Measurements from ENCODE around the gene PHF19.

PHF19 gene

GRCh38 chr9:120876842-120877240, at the start of gene PHF19:
Gene PHF19 (minus strand): TSS chr9:120877188. CDS start chr9:120874741, 2,447 bp downstream.
- DNase-seq = peak; percentile 53

GRCh38 chr9:120926397-120926928, 49.5 kb upstream of the PHF19 start, which contains the start of gene TRAF1:
Gene TRAF1 (minus strand): TSS chr9:120926796. CDS start chr9:120926075, 721 bp downstream.
- no peak for DNase-seq

DNA sequence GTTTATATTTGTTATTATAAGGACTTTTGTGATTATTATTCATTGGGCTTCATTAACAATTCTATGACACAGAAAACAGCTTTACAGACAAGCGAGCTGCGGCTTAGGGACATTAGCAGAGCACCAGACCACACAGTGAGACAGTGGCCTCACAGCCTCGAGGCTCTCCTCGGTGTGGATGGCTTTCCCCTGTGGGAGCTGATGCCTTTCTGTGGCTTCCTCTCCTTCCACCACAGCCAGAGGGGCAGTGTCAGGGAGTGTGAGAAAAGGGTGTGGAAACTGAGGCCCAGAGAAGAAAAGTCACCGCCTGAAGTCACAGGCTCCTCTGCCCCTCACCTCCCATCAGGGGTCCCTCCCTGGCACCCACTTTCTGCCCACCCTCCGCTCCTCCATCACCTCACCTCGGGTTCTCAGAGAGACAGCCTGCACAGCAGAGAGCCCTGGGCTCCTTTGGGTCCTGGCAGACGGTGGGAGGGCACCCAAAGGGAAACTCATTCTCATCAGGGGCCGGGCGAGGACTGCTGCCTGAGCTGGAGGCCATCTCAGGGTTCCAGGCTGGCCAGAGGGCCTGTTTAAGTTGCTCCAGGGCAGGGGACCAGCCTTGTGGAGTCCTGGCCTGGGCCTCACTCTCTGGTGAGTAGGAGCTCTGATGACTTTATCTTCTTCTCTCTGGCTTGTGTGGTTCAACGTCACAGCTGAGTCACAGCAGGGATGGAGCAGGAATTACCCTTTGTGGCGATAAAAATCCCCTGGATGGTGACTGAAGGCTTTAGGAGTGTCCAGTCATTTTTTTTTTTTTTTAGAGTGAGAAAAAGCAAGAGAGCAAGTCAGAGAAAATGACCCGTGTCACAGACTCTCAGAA, 48.8 kb upstream of the PHF19 start:
- DNase-seq = peak; percentile 88

- no peak for DNase-seq
Measured at GRCh38 chr9:120924698-120925534, 47.9 kb upstream of the PHF19 start.

GRCh38 chr9:120923620-120924328, 46.8 kb upstream of the PHF19 start:
- DNase-seq = no peak

- DNase-seq = no peak
Measured at GRCh38 chr9:120922404-120923195, 45.6 kb upstream of the PHF19 start.

DNA sequence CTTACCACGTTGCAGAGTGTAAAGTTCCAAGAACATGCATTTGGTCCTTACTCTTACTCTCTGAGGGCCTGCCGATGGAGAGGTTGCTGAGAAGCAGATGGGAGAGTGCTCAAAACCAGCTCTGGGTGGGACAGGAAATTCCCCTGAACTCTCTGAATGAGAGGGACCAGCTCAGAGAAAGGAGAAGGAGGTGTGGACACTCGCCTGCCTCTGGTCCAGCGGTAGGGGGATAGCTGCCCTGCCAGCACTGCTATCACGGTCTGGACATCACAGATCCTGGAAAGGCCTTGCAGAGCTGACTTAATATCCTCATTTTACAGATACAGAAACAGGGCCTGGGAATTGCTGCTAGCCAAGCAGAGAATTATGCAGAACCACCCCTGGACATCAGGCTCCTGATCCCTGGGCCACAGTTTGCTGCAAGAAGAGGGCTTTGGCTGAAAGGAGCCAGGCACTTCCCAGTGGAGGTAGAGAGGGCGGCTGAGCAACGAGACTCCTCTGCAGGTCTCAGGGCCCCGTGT, 44.7 kb upstream of the PHF19 start:
- no peak for DNase-seq

DNA sequence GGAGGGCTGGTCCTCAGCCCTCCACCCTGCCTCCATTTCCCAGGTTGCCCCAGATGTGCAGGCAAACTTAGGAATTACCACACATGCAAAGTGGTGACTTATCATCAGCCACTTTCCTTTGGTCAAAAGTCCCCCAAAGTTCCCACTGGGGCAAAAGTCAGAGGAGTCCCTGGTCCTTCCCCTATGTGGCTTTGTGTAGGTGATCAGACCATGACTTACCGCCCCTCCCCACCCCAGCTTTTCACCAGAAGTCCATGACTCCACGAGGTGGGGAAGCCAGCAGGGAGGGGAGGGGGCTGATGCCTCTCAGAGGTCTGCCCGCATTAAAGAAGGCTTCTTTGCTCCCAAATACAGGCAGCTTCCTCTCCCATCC, 43.8 kb upstream of the PHF19 start:
- no peak for DNase-seq

DNA sequence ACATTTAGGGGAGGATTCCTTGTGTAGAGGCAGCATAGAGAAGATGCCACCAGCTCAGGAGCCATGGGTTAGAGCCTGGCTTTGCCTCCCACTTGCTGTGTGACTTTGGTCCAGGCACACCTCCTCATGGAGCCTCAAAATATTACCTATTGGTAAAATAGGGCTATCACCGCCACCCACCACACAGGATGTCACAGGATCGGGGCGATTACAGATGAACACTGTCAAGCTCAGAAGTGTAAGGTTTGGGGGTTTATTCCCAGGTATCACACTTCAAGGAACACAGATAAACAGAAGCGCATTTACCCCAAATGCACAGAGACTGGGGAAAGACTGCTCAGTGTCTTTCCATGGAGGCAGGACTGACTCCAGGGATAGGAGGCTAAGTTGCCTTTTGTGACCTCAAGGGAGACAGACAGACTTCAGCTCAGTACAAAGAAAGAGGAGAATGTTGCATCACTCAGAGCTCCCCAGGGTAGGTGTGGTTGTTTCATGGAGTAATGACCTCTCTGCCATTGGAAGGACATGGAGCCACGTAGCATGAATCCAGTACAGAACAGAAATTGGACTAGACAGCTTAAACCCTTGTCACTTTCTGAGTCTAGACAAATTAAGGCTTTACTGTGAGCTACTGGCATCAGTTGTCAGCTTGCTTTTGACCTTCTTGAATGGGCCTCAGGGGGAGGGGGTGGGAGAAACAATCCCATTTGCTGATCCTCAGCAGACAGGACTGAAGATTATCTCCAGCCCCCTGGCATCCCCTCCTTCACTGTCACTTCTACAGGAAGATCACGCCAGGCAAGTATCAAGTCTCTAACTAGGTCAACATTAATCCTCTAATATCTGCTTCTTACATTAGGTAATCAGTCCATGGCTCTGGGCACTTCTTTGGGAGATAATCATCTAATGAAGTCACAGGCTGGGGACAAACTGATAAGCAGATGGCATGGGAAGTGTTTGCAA, 43.1 kb upstream of the PHF19 start:
- DNase-seq = no peak

GRCh38 chr9:120918931-120919842, 42.2 kb upstream of the PHF19 start:
- no peak for DNase-seq

DNA sequence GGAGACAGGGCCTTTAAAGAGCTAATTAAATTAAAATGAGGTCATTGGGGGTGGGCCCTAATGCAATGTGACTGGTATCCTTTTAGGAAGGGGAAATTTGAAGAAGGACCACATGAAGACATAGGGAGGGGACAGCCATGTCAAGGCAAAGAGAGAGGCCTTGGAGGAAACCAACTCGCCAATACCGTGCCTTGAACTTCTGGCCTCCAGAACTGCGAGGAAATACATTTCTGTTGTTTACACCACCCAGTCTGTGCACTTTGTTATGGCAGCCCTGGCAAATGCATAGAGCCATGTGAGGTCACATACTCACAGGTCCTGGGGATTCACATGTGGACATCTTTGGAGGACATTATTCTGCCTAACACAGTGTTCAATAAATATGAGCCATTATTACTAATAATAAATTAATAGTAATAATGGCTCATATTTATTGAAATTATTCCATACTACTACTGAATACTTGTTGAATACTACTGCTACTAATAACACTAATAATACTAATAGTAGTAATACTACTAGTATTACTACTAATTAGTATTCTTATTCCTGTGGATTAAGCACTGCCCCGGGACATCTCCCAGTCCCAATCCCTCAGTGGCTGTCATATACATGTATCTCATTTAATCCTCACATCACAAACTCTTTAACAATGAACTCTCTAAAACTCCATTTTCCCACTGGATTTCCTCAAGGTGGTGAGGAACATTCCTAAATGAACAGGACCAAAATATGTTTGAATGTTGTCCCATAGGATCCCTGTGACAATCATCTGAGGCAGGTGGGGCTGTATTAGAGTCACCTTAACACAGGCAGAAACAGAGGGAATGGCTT, 41.2 kb upstream of the PHF19 start:
- DNase-seq = no peak

DNA sequence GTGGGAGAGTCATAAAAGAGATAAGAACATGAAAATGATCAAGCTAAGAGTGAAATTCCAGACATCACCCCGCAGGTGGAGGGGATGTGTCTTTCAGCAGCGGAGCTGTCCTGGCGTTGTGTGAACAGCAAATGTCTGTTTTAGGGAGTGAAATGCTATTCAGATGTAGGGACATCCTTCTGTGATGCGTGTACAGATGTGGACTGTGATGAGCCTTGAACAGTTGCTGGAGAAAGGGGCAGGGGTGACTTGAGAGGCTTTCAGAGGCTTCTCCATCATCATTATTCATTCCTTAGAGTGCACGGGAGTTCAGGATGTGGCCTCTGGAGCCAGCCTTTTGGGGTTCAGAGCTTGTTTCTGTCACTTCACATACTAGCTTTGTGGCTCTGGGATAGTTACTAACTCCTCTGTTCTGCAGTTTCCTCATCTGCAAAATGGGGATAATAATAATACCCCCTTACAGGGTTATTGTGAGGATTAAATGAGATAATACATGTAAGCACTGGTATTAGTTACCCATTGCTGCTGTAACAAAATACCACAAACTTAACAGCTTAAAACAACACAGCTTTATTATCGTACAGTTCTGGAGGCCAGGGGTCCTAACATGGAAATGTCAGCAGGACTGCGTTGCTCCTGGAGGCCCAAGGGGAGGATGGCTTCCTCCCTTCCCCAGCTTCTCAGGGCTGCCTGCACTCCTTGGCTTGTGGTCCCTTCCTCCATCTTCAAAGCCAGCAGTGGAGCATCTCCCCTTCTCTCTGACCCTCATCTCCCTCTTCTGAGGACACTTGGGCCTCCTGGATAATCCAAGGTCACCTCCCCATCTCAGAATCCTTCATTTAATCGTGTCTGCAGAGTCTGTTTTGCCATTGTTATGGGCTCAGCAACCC, 40.2 kb upstream of the PHF19 start:
- no peak for DNase-seq

DNA sequence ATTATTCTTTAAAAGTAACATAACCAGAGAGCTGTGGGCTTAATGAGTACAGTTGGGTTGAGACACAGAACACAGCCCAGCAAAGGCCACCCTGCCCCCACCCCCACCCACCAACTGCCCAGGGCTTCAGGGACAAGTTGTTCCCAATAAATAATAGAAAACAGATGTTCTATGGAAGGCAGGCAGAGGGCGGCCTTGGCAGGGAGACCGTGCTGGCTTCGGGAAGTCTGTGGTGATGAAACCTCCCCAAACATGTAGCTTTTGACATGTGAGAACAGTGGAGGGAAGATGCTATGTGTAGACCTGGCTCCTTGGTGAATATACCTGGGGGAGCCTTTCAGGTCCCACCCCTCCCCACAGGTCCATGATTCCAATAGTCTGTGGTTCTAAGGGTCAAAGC, 39.6 kb upstream of the PHF19 start:
- DNase-seq = peak; percentile 47

DNA sequence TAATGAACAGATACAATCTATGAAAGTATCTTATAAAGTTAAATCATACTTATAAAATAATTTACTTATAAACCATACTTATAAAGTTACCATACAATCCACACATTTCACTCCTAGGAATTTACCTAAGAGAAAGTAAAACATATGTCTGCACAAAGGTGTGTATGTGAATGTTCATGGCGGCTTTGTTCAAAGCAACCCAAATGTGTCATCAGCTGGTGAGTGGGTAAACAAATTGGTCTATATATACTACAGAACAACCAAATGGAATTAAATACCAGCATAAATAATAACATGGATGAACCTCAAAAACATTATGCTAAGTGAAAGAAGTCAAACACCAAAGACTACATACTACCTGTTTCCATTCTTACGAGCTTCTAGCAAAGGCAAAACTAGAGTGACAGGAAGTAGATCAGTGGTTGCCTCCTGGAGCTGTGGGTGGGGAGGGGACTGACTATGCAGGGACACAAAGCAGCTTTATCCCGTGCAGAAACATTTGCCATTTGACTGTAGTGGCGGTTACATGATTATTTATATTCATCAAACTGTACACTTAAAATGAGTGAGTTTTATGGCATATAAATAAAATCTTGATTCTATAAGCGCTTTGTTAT, 39.0 kb upstream of the PHF19 start:
- no peak for DNase-seq

- peak; percentile 27 for DNase-seq
Measured at GRCh38 chr9:120914953-120915352, 38.0 kb upstream of the PHF19 start.

DNA sequence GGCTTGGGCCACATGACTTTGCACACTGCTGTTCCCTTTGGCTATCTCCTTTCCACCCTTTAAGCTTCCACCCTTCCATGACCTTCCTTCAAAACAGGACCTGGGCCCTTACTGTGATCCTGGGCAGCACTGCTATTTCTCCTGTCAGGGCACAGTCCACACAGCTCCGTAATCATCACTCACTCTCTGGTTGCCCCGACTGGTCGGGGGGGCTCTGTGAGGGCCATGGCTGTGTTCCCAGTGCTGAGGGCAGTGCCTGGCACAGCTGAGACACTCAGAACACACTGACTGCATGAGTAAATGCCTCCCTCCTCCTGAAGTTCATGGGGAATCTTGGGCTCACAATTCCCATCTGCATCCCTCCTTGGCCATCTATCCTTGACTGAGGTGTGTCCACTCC, 37.4 kb upstream of the PHF19 start:
- no peak for DNase-seq

Data from fibroblast of skin of right biceps (primary cell).